Neural cell (in vitro differentiated cells): ENCODE results near the gene TMOD3. TPM values are rescaled to one million over a fixed set of nuclear protein-coding genes. Genes with fewer than 3 reads are reported as not detected.

Source experiments
- H2AFZ ChIP-seq: fragments of 200-600, 300-800 bp; sonication (generic), shearing (Covaris generic); 2 replicates; pipeline ENCODE4 v1.6.0; 2014; ENCODE audit warnings: low read depth, mild to moderate bottlenecking, antibody characterized with exemption, low read length, moderate library complexity
- H3F3A ChIP-seq: fragments of 200-600 bp; shearing (Covaris generic); 2 replicates; pipeline ENCODE4 v1.6.1; 2016; ENCODE audit warnings: mild to moderate bottlenecking, moderate library complexity, mixed read lengths, antibody characterized with exemption, low read length; ENCODE audit not compliant: insufficient read depth, poor library complexity, severe bottlenecking
- H3K27ac ChIP-seq: fragments of 200-600, 300-800 bp; sonication (generic), shearing (Covaris generic); 2 replicates; pipeline ENCODE4 v1.5.1; 2014; ENCODE audit warnings: mild to moderate bottlenecking, low read length, moderate library complexity
- H3K27me3 ChIP-seq: fragments of 300-800, 200-600 bp; sonication (generic), shearing (Covaris generic); 2 replicates; pipeline ENCODE4 v1.6.0; 2014; ENCODE audit warnings: mild to moderate bottlenecking, low read depth, low read length, moderate library complexity; ENCODE audit not compliant: insufficient read depth
- H3K36me3 ChIP-seq: fragments of 300-800, 200-600 bp; sonication (generic), shearing (Covaris generic); 2 replicates; pipeline ENCODE4 v1.5.1; 2014; ENCODE audit warnings: mild to moderate bottlenecking, antibody characterized with exemption, low read length, moderate library complexity; ENCODE audit not compliant: insufficient read depth
- H3K4me2 ChIP-seq: fragments of 300-800, 200-600 bp; sonication (generic), shearing (Covaris generic); 2 replicates; pipeline ENCODE4 v1.6.0; 2014; ENCODE audit warnings: mild to moderate bottlenecking, low read length
- H3K4me3 ChIP-seq: fragments of 300-800, 200-600 bp; sonication (generic), shearing (Covaris generic); 2 replicates; pipeline ENCODE4 v1.5.1; 2014; ENCODE audit warnings: mild to moderate bottlenecking, low read length, moderate library complexity
- H3K79me2 ChIP-seq: fragments of 200-600 bp; shearing (Covaris generic); replicated peaks from 2 replicates; pipeline ENCODE4 v1.6.0; 2014; ENCODE audit warnings: mild to moderate bottlenecking, low read length, moderate library complexity; ENCODE audit not compliant: insufficient read depth
- H3K9ac ChIP-seq: fragments of 300-800, 200-600 bp; sonication (generic), shearing (Covaris generic); 2 replicates; pipeline ENCODE4 v1.6.1; 2016; ENCODE audit warnings: mild to moderate bottlenecking, low read length, mixed read lengths
- H3K9me2 ChIP-seq: fragments of 200-600 bp; shearing (Covaris generic); 2 replicates; pipeline ENCODE4 v1.6.1; 2016; ENCODE audit warnings: mild to moderate bottlenecking, low read length, mixed read lengths; ENCODE audit not compliant: insufficient read depth
- H3K9me3 ChIP-seq: fragments of 200-600, 300-800 bp; sonication (generic), shearing (Covaris generic); 2 replicates; pipeline ENCODE4 v1.6.1; 2016; ENCODE audit warnings: mild to moderate bottlenecking, mixed run types, low read length, moderate library complexity, mixed read lengths
- H4K20me1 ChIP-seq: fragments of 200-600 bp; shearing (Covaris generic); 2 replicates; pipeline ENCODE4 v1.6.1; 2016; ENCODE audit warnings: mild to moderate bottlenecking, mixed run types; ENCODE audit not compliant: insufficient read depth
- EP300 ChIP-seq: fragments of 450-650 bp; conservative IDR thresholded peaks from 2 replicates; pipeline ENCODE4 v1.6.1; 2014; ENCODE audit warnings: antibody characterized with exemption, mild to moderate bottlenecking, moderate library complexity; ENCODE audit not compliant: poor library complexity, severe bottlenecking
- EZH2 ChIP-seq: fragments of 200-600, 300-800 bp; shearing (Covaris generic), sonication (generic); IDR thresholded peaks from 2 replicates; pipeline ENCODE4 v1.6.1; 2014; ENCODE audit warnings: antibody characterized with exemption, low read length, borderline replicate concordance, mild to moderate bottlenecking; ENCODE audit not compliant: insufficient read depth, poor library complexity, severe bottlenecking
- MXI1 ChIP-seq: fragments of 450-650 bp; conservative IDR thresholded peaks from 2 replicates; pipeline ENCODE4 v1.6.1; 2014; ENCODE audit warnings: antibody characterized with exemption, mild to moderate bottlenecking; ENCODE audit not compliant: poor library complexity, severe bottlenecking
- POLR2AphosphoS5 ChIP-seq: IDR thresholded peaks from 2 replicates; pipeline ENCODE4 v1.6.1; 2012
- RAD21 ChIP-seq: fragments of 450-650 bp; conservative IDR thresholded peaks from 2 replicates; pipeline ENCODE4 v1.6.1; 2014; ENCODE audit warnings: antibody characterized with exemption, mild to moderate bottlenecking, moderate library complexity
- SMC3 ChIP-seq: fragments of 450-650 bp; conservative IDR thresholded peaks from 2 replicates; pipeline ENCODE4 v1.6.1; 2014; ENCODE audit warnings: antibody characterized with exemption, mild to moderate bottlenecking, moderate library complexity; ENCODE audit not compliant: poor library complexity
- TAF1 ChIP-seq: IDR thresholded peaks from 2 replicates; pipeline ENCODE4 v1.6.1; 2012; ENCODE audit warnings: low read depth
- polyA plus RNA-seq: library from polyadenylated mRNA; depleted of rRNA; stranded (reverse); fragments of >200 nt; gene quantifications from 2 replicates; pipeline ENCODE4 v1.2.3, GENCODE V29; 2014
- TF ChIP-seq, protein P1 (sequence below): IDR thresholded peaks from 2 replicates; pipeline ENCODE4 v1.6.1; 2012; ENCODE audit warnings: borderline replicate concordance
- TF ChIP-seq, protein P2 (sequence below): fragments of 450-650 bp; IDR thresholded peaks from 2 replicates; pipeline ENCODE4 v1.5.1; 2014; ENCODE audit warnings: antibody characterized with exemption, mild to moderate bottlenecking, moderate library complexity; ENCODE audit not compliant: poor library complexity, severe bottlenecking

Gene TMOD3
- polyA plus RNA-seq, 1 donor from 2014 or later, result 12.6 TPM

DNA sequence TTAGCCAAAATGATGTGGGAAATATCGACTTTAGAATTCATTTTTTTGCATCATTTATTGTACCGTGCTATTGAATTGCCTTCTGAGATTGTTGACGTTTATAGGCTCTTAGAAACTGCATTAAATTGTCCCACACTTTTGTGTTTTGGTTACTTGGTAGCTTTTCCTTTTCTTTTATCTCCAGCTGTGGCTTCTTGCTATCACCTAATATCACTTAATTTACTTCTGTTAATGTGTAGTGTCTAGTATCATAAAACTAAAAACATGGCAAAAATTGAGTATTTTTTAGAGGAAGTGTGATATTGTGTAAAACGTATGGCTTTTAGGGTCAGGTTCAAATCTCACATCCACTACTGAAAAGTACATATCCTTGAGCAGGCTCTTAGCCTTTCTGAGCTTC, 11.2 kb downstream of the TMOD3 start:
- no peak overlapping the region for H2AFZ ChIP-seq
- H4K20me1 ChIP-seq, result no peaks in the 10 kb centered on the region
- H3K27ac ChIP-seq, result no peak overlapping the region
- H3K9me2 ChIP-seq, result no peaks in the 10 kb centered on the region
- H3K27me3 ChIP-seq, result no peaks in the 10 kb centered on the region
- H3K9ac ChIP-seq, result no peak overlapping the region
- no peaks in the 10 kb centered on the region for H3F3A ChIP-seq
- no peaks in the 10 kb centered on the region for H3K9me3 ChIP-seq
- peaks cover 20% of the 10 kb centered on the region for H3K79me2 ChIP-seq
- H3K36me3 ChIP-seq, result no peaks in the 10 kb centered on the region
- TF ChIP-seq EP300 (no peak), TAF1 (no peak), EZH2 (no peak), SMC3 (no peak), POLR2AphosphoS5 (no peak)
- TF ChIP-seq, protein P1, sequence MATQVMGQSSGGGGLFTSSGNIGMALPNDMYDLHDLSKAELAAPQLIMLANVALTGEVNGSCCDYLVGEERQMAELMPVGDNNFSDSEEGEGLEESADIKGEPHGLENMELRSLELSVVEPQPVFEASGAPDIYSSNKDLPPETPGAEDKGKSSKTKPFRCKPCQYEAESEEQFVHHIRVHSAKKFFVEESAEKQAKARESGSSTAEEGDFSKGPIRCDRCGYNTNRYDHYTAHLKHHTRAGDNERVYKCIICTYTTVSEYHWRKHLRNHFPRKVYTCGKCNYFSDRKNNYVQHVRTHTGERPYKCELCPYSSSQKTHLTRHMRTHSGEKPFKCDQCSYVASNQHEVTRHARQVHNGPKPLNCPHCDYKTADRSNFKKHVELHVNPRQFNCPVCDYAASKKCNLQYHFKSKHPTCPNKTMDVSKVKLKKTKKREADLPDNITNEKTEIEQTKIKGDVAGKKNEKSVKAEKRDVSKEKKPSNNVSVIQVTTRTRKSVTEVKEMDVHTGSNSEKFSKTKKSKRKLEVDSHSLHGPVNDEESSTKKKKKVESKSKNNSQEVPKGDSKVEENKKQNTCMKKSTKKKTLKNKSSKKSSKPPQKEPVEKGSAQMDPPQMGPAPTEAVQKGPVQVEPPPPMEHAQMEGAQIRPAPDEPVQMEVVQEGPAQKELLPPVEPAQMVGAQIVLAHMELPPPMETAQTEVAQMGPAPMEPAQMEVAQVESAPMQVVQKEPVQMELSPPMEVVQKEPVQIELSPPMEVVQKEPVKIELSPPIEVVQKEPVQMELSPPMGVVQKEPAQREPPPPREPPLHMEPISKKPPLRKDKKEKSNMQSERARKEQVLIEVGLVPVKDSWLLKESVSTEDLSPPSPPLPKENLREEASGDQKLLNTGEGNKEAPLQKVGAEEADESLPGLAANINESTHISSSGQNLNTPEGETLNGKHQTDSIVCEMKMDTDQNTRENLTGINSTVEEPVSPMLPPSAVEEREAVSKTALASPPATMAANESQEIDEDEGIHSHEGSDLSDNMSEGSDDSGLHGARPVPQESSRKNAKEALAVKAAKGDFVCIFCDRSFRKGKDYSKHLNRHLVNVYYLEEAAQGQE, result no peak
- TF ChIP-seq, protein P2, sequence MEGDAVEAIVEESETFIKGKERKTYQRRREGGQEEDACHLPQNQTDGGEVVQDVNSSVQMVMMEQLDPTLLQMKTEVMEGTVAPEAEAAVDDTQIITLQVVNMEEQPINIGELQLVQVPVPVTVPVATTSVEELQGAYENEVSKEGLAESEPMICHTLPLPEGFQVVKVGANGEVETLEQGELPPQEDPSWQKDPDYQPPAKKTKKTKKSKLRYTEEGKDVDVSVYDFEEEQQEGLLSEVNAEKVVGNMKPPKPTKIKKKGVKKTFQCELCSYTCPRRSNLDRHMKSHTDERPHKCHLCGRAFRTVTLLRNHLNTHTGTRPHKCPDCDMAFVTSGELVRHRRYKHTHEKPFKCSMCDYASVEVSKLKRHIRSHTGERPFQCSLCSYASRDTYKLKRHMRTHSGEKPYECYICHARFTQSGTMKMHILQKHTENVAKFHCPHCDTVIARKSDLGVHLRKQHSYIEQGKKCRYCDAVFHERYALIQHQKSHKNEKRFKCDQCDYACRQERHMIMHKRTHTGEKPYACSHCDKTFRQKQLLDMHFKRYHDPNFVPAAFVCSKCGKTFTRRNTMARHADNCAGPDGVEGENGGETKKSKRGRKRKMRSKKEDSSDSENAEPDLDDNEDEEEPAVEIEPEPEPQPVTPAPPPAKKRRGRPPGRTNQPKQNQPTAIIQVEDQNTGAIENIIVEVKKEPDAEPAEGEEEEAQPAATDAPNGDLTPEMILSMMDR, result no peak
- no peak overlapping the region for H3K4me3 ChIP-seq
- no peak overlapping the region for H3K4me2 ChIP-seq

DNA sequence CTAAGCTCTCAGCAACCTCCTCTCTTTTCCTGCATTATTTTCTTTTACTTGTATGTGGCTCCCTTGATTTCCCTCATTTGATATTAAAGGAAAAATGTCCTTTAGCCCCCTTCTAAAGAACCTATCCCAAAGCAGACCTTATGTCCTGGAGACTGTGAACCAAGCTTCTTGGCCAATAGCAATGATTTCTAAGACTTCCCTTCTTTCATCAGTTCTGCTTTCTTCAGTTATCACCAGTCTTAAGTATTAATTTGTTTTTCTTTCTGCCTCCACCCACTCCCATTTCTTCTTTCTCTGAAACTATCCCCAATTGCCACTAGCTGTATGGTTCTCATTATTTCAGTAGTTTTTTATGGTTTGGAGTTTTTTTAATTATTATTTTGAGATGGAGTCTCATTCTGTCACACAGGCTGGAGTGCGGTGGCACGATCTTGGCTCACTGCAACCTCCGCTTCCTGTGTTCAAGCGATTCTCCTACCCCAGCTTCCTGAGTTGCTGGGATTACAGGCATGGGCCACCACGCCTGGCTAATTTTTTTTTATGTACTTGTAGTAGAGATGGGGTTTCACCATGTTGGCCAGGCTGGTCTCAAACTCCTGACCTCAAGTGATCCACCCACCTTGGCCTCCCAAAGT, 12.1 kb downstream of the TMOD3 start:
- no peak overlapping the region for H3K4me2 ChIP-seq
- H3K9me3 ChIP-seq, result no peaks in the 10 kb centered on the region
- no peak overlapping the region for H3K9ac ChIP-seq
- H4K20me1 ChIP-seq, result no peaks in the 10 kb centered on the region
- TF ChIP-seq, protein P1, result no peak
- TF ChIP-seq MXI1 (no peak), EZH2 (no peak), RAD21 (no peak), POLR2AphosphoS5 (no peak), EP300 (no peak), SMC3 (no peak)
- TF ChIP-seq, protein P2, result no peak
- no peaks in the 10 kb centered on the region for H3K36me3 ChIP-seq
- no peak overlapping the region for H3K4me3 ChIP-seq
- no peak overlapping the region for H2AFZ ChIP-seq
- H3K79me2 ChIP-seq, result peaks cover 20% of the 10 kb centered on the region
- H3K27me3 ChIP-seq, result no peaks in the 10 kb centered on the region
- H3K27ac ChIP-seq, result no peak overlapping the region
- H3K9me2 ChIP-seq, result no peaks in the 10 kb centered on the region
- no peaks in the 10 kb centered on the region for H3F3A ChIP-seq
